Erythroblast (primary cell): ENCODE measurements around the gene EIF4G3.

Experiments used
- GATA1 ChIP-seq: IDR thresholded peaks from 2 replicates; pipeline ENCODE4 v1.6.1; 2011; ENCODE audit warnings: low read depth, mild to moderate bottlenecking, control low read depth, low read length, moderate library complexity
- POLR2A ChIP-seq: IDR thresholded peaks from 2 replicates; pipeline ENCODE4 v1.6.1; 2011; ENCODE audit warnings: mild to moderate bottlenecking, low read length

GRCh38 chr1:21067551-21068227 is 109.0 kb downstream of the EIF4G3 start:
- TF ChIP-seq POLR2A: no peak
- no peak for TF ChIP-seq GATA1
